Kasumi-1 (cell line): Measurements from ENCODE around the gene FBXL4.
"Not testable (repeated sequence)": the region's sequence is repeated elsewhere in the genome, so short reads cannot be mapped to it uniquely, and the experiment has no call there.

Experiments
- DNase-seq, 2 experiments: peaks; one replicate each; lab custom pipeline; 2025; lab: John Stamatoyannopoulos, UW

The FBXL4 gene

GRCh38 chr6:98945311-98946115 is 2.2 kb downstream of the FBXL4 start:
- peak; percentile 10 to 11 for DNase-seq

GRCh38 chr6:98944598-98945081 is 3.1 kb downstream of the FBXL4 start:
- DNase-seq: no peak

- no peak for DNase-seq
Measured at GRCh38 chr6:98944168-98944567, 3.6 kb downstream of the FBXL4 start.

GRCh38 chr6:98942263-98942803 is 5.4 kb downstream of the FBXL4 start:
- peak in 1 of 2 experiments; percentile 17 for DNase-seq

GRCh38 chr6:98941319-98941718 is 6.4 kb downstream of the FBXL4 start:
- DNase-seq: no peak

GRCh38 chr6:98937351-98937750 is 10.4 kb downstream of the FBXL4 start:
- DNase-seq: no peak

GRCh38 chr6:98932381-98932780 is 15.4 kb downstream of the FBXL4 start:
- DNase-seq: peak; percentile 68 to 73

GRCh38 chr6:98931696-98932095 is 16.1 kb downstream of the FBXL4 start:
- DNase-seq: no peak

GRCh38 chr6:98929498-98930060 is 18.2 kb downstream of the FBXL4 start:
- DNase-seq: no peak

GRCh38 chr6:98928688-98929087 is 19.1 kb downstream of the FBXL4 start:
- DNase-seq: no peak

GRCh38 chr6:98927534-98927933 is 20.2 kb downstream of the FBXL4 start:
- DNase-seq: no peak

- no peak for DNase-seq
Measured at GRCh38 chr6:98925831-98926230, 21.9 kb downstream of the FBXL4 start.

GRCh38 chr6:98924647-98925046 is 23.1 kb downstream of the FBXL4 start:
- no peak for DNase-seq

GRCh38 chr6:98920904-98921431 is 26.8 kb downstream of the FBXL4 start:
- no peak for DNase-seq

GRCh38 chr6:98910946-98911345 is 36.8 kb downstream of the FBXL4 start:
- DNase-seq: not testable (repeated sequence)

GRCh38 chr6:98909236-98909635 is 38.5 kb downstream of the FBXL4 start:
- no peak for DNase-seq

- not testable (repeated sequence) for DNase-seq
Measured at GRCh38 chr6:98906342-98906741, 41.4 kb downstream of the FBXL4 start.

- DNase-seq: no peak
Measured at GRCh38 chr6:98905759-98906158, 42.0 kb downstream of the FBXL4 start.

- DNase-seq: no peak
Measured at GRCh38 chr6:98904096-98904495, 43.6 kb downstream of the FBXL4 start.

GRCh38 chr6:98900706-98901105 is 47.0 kb downstream of the FBXL4 start:
- no peak for DNase-seq

GRCh38 chr6:98894810-98895209 is 52.9 kb downstream of the FBXL4 start:
- DNase-seq: no peak

- no peak for DNase-seq
Measured at GRCh38 chr6:98887650-98888049, 60.1 kb downstream of the FBXL4 start.

- no peak for DNase-seq
Measured at GRCh38 chr6:98885330-98885729, 62.4 kb downstream of the FBXL4 start.
